B cell (primary cell): ENCODE results near the gene TMEM132E. TPM values are rescaled to one million over a fixed set of nuclear protein-coding genes. Genes with fewer than 3 reads are reported as not detected.

ENCODE experiments used
- ATAC-seq: fragments of 200-7000 bp; cut with Tn5 transposase; one replicate; pipeline ENCODE4 v1.10.0; 2021; ENCODE audit warnings: low read depth, mild to moderate bottlenecking, moderate number of reproducible peaks, moderate library complexity
- CTCF ChIA-PET: fragments of 350-600 bp; sonication (Branson Sonifier 250); formaldehyde crosslinking; loops from one replicate; lab custom pipeline; 2021; ENCODE audit warnings: antibody characterized with exemption, inconsistent platforms; lab: Charles Lee
- POLR2A ChIA-PET: fragments of 350-600 bp; sonication (Branson Sonifier 250); formaldehyde crosslinking; loops from one replicate; lab custom pipeline; 2021; ENCODE audit warnings: antibody characterized with exemption; lab: Charles Lee
- DNase-seq: peaks from one replicate; pipeline ENCODE4 v3.0.0; 2013
- H2AFZ ChIP-seq: 2 replicates; pipeline ENCODE4 v1.6.1; 2012; ENCODE audit warnings: mild to moderate bottlenecking, low read depth, low read length; ENCODE audit not compliant: insufficient read depth, poor library complexity, severe bottlenecking
- H3K27ac ChIP-seq, 2 donors: 1 replicate in 1 of 2; 2 replicates in 1 of 2; pipeline ENCODE4 v1.5.1; 2012 to 2013; ENCODE audit warnings: low read length in 2 of 2, mild to moderate bottlenecking in 2 of 2, moderate library complexity in 1 of 2
- H3K27me3 ChIP-seq, 4 experiments: fragments of 200-600 bp in 1 of 4; sonication (generic) in 1 of 4; replicated peaks in 1 of 4; 1 replicate in 2 of 4; 2 replicates in 2 of 4; pipeline versions ENCODE4 v1.6.1 to v1.7.0; 2013 to 2016; ENCODE audit warnings: low read length in 3 of 4, mild to moderate bottlenecking in 2 of 4, mixed read lengths in 1 of 4, moderate library complexity in 1 of 4; ENCODE audit not compliant: insufficient read depth in 4 of 4, control insufficient read depth in 3 of 4; ENCODE audit errors: control extremely low read depth in 1 of 4
- H3K36me3 ChIP-seq, 2 experiments: replicated peaks in 1 of 2; 1 replicate in 1 of 2; 2 replicates in 1 of 2; pipeline versions ENCODE4 v1.6.1 to v1.7.1; 2013; ENCODE audit warnings: low read length in 1 of 2; ENCODE audit not compliant: insufficient read depth in 2 of 2, control insufficient read depth in 1 of 2; ENCODE audit errors: control extremely low read depth in 1 of 2, extremely low read depth in 1 of 2
- H3K4me1 ChIP-seq, 2 donors: fragments of 200-600 bp in 1 of 2; sonication (generic) in 1 of 2; 1 replicate in 1 of 2; 2 replicates in 1 of 2; pipeline versions ENCODE4 v1.5.1 to v1.6.1; 2013 to 2017; ENCODE audit warnings: low read length in 2 of 2; ENCODE audit not compliant: control insufficient read depth in 2 of 2, insufficient read depth in 2 of 2
- H3K4me2 ChIP-seq: replicated peaks from 2 replicates; pipeline ENCODE3; 2012; ENCODE audit warnings: mild to moderate bottlenecking, low read depth, low read length; ENCODE audit not compliant: poor library complexity, severe bottlenecking
- H3K4me3 ChIP-seq, 5 experiments: fragments of 200-600 bp in 1 of 5; sonication (generic) in 1 of 5; 1 replicate in 3 of 5; 2 replicates in 2 of 5; pipeline versions ENCODE4 v1.5.1 to v1.7.0; 2011 to 2016; ENCODE audit warnings: low read length in 4 of 5, mild to moderate bottlenecking in 4 of 5, low read depth in 2 of 5, control low read depth in 1 of 5, moderate library complexity in 1 of 5; ENCODE audit not compliant: insufficient read depth in 1 of 5; ENCODE audit errors: control extremely low read depth in 1 of 5, extremely low read depth in 1 of 5
- H3K79me2 ChIP-seq: fragments of 200-600 bp; sonication (generic); one replicate; pipeline ENCODE4 v1.6.0; 2016; ENCODE audit warnings: low read length; ENCODE audit not compliant: control insufficient read depth, insufficient read depth
- H3K9ac ChIP-seq: fragments of 200-600 bp; sonication (generic); 2 replicates; pipeline ENCODE4 v1.6.1; 2017; ENCODE audit warnings: mild to moderate bottlenecking, low read length, moderate library complexity
- H3K9me3 ChIP-seq, 3 donors: one replicate each; pipeline versions ENCODE4 v1.6.1 to v1.7.1; 2013; ENCODE audit warnings: low read length in 2 of 3; ENCODE audit not compliant: control insufficient read depth in 2 of 3, insufficient read depth in 1 of 3; ENCODE audit errors: control extremely low read depth in 1 of 3
- H4K20me1 ChIP-seq: 2 replicates; pipeline ENCODE4 v1.6.0; 2012; ENCODE audit warnings: mild to moderate bottlenecking, low read length; ENCODE audit not compliant: insufficient read depth, control insufficient read depth, poor library complexity, severe bottlenecking
- H3K27ac Mint-ChIP-seq: one replicate; pipeline ENCODE4 v1.8.0; 2021; ENCODE audit warnings: mixed read lengths
- H3K27me3 Mint-ChIP-seq: one replicate; pipeline ENCODE4 v1.8.0; 2021; ENCODE audit warnings: mixed read lengths
- H3K4me1 Mint-ChIP-seq: one replicate; pipeline ENCODE4 v1.8.0; 2021; ENCODE audit warnings: mixed read lengths
- H3K4me3 Mint-ChIP-seq: one replicate; pipeline ENCODE4 v1.8.0; 2021; ENCODE audit warnings: mixed read lengths
- H3K9me3 Mint-ChIP-seq: one replicate; pipeline ENCODE4 v1.8.0; 2022; ENCODE audit warnings: mixed read lengths; ENCODE audit not compliant: insufficient read depth
- EZH2 ChIP-seq: IDR thresholded peaks from 2 replicates; pipeline ENCODE4 v1.6.1; 2012; ENCODE audit warnings: borderline replicate concordance, low read depth, mild to moderate bottlenecking, moderate library complexity, low read length; ENCODE audit not compliant: insufficient read depth, poor library complexity, severe bottlenecking
- WGBS: methylation state at CpG from one replicate; pipeline ENCODE4 v1.1.5; 2013; ENCODE audit warnings: missing lambda C conversion rate; ENCODE audit not compliant: insufficient coverage; 5-methylcytosine and 5-hydroxymethylcytosine counted together
- intact Hi-C: fragments of 100-400 bp; cut with micrococcal nuclease; formaldehyde crosslinking; loops from one replicate; pipeline ENCODE4 v1.10.0; 2022
- polyA plus RNA-seq: library from polyadenylated mRNA; depleted of rRNA; stranded (reverse); fragments of >200 nt; gene quantifications from 2 replicates; pipeline ENCODE4 v1.2.3, GENCODE V29; 2012
- total RNA-seq, 2 donors: library from RNA; stranded (reverse); fragments of 120-200 nt in 1 of 2; gene quantifications; 1 replicate in 1 of 2; 2 replicates in 1 of 2; pipeline versions ENCODE4 v1.2.3 to v1.2.4, GENCODE V29; 2013 to 2022
- TF ChIP-seq, protein P1 (sequence below): fragments of 200-600 bp; IDR thresholded peaks from one replicate; pipeline ENCODE4 v1.8.0; 2022; ENCODE audit warnings: antibody characterized with exemption, mild to moderate bottlenecking

The TMEM132E gene
- total and polyA plus RNA-seq, 2 donors (not counting 1 experiment from before 2014, with no cell fraction given) = not detected

DNA sequence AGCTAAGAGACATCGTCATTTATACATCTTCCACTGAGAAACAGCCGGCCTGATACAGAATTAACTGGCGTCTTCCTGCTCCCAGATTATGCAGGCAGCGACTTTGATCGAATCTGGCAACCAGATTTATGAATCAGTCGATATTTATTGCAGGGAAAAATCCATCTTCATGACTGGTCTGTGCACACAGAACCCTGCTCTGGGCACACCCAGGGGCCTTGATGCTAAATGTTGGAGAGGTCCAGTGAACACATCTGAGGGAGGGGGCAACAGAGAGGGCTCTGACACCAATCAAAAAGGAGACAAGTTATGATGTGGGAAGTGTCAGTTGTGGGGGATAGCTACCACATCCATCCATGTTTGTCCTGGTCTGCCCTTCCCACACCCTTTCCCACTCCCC, 102.9 kb downstream of the TMEM132E start:
- Histone ChIP-seq H3K9ac (no peak overlapping the region), H3K4me2 (no peak overlapping the region), H3K4me3 (no peak overlapping the region), H3K36me3 (no peaks in the 10 kb centered on the region), H2AFZ (no peak overlapping the region), H3K79me2 (no peaks in the 10 kb centered on the region), H3K4me1 (no peaks in the 10 kb centered on the region), H3K27ac (no peak overlapping the region), H3K27me3 (peaks cover 0 to 2% (median 0%) of the 10 kb centered on the region in 4 experiments), H3K9me3 (peaks cover 0 to 4% (median 0%) of the 10 kb centered on the region in 3 donors), H4K20me1 (no peaks in the 10 kb centered on the region)
- Mint-ChIP-seq H3K4me1 (no peaks in the 10 kb centered on the region), H3K27me3 (peaks cover 33% of the 10 kb centered on the region), H3K27ac (no peak overlapping the region), H3K4me3 (no peak overlapping the region), H3K9me3 (no peaks in the 10 kb centered on the region)
- CTCF ChIA-PET = interaction anchor here (0.6 kb wide), 1 partner anchor 429 kb away, joined by 5 read pairs; no protein-coding TSS in a partner anchor
- DNase-seq (no peak), ATAC-seq (no peak)
- intact Hi-C loops = no loop called here
- POLR2A ChIA-PET = no interaction called here
- TF ChIP-seq, protein P1, sequence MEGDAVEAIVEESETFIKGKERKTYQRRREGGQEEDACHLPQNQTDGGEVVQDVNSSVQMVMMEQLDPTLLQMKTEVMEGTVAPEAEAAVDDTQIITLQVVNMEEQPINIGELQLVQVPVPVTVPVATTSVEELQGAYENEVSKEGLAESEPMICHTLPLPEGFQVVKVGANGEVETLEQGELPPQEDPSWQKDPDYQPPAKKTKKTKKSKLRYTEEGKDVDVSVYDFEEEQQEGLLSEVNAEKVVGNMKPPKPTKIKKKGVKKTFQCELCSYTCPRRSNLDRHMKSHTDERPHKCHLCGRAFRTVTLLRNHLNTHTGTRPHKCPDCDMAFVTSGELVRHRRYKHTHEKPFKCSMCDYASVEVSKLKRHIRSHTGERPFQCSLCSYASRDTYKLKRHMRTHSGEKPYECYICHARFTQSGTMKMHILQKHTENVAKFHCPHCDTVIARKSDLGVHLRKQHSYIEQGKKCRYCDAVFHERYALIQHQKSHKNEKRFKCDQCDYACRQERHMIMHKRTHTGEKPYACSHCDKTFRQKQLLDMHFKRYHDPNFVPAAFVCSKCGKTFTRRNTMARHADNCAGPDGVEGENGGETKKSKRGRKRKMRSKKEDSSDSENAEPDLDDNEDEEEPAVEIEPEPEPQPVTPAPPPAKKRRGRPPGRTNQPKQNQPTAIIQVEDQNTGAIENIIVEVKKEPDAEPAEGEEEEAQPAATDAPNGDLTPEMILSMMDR = no peak
- no peak for TF ChIP-seq EZH2
- WGBS = 75% methylated on average over 6 of the region's 6 CpGs

GRCh38 chr17:34683390-34683789, 104.0 kb downstream of the TMEM132E start:
- TF ChIP-seq EZH2 = no peak
- TF ChIP-seq, protein P1 = no peak
- no CpG with 5 or more reads among the region's 2 CpGs for WGBS
- Histone ChIP-seq H3K27me3 (peaks cover 0 to 2% (median 0%) of the 10 kb centered on the region in 4 experiments), H3K79me2 (no peaks in the 10 kb centered on the region), H4K20me1 (no peaks in the 10 kb centered on the region), H3K4me2 (no peak overlapping the region), H3K36me3 (no peaks in the 10 kb centered on the region), H3K4me3 (no peak overlapping the region), H3K9me3 (peaks cover 0 to 4% (median 0%) of the 10 kb centered on the region in 3 donors), H2AFZ (no peak overlapping the region), H3K9ac (no peak overlapping the region), H3K4me1 (no peaks in the 10 kb centered on the region), H3K27ac (no peak overlapping the region)
- no peak for DNase-seq
- CTCF ChIA-PET = no interaction called here
- no peaks in the 10 kb centered on the region for H3K9me3 Mint-ChIP-seq
- no peak for ATAC-seq
- H3K4me3 Mint-ChIP-seq = no peak overlapping the region
- intact Hi-C loops = no loop called here
- no peak overlapping the region for H3K27ac Mint-ChIP-seq
- H3K27me3 Mint-ChIP-seq = peaks cover 38% of the 10 kb centered on the region
- POLR2A ChIA-PET = no interaction called here
- no peaks in the 10 kb centered on the region for H3K4me1 Mint-ChIP-seq

Other genes with a start within 250 kb of the TMEM132E start
- not detected in 2 replicates for gene CCL13, start 223.1 kb upstream of the TMEM132E start, total RNA-seq
- not detected in 2 replicates for gene CCL13, start 223.1 kb upstream of the TMEM132E start, polyA plus RNA-seq
- gene CCL1, start 216.3 kb upstream of the TMEM132E start, total RNA-seq = not detected in 2 replicates
- gene CCL1, start 216.3 kb upstream of the TMEM132E start, polyA plus RNA-seq = not detected in 2 replicates